Panc1 (cell line): ENCODE measurements around the gene UBA1. TPM values are rescaled to one million over a fixed set of nuclear protein-coding genes. Genes with fewer than 3 reads are reported as not detected.

Experiments used
- ATAC-seq: fragments of 200-7000 bp; cut with Tn5 transposase; 2 replicates; pipeline ENCODE4 v1.9.1; 2020; ENCODE audit warnings: mild to moderate bottlenecking, moderate library complexity
- BruUV-seq: library from RNA; stranded (reverse); fragments of 400-500 nt; replicated peaks from 2 replicates; lab custom pipeline; 2021; lab: Mats Ljungman, UMichigan
- CTCF ChIA-PET: fragments of 300-600 bp; sonication (Branson Sonifier 250); formaldehyde crosslinking; loops from one replicate; lab custom pipeline; 2022; ENCODE audit warnings: antibody characterized with exemption; lab: Charles Lee
- POLR2A ChIA-PET: fragments of 300-600 bp; sonication (Branson Sonifier 250); formaldehyde crosslinking; loops from one replicate; lab custom pipeline; 2022; ENCODE audit warnings: antibody characterized with exemption; lab: Charles Lee
- DNase-seq: peaks from one replicate; pipeline ENCODE4 v3.0.0-alpha.2; 2010; ENCODE audit warnings: low read depth, low spot score
- H3K27ac ChIP-seq: 2 replicates; pipeline ENCODE4 v1.5.1; 2011; ENCODE audit warnings: mild to moderate bottlenecking, low read length, inconsistent platforms
- H3K27me3 ChIP-seq: fragments of 200-500 bp; sonication (Bioruptor generic); 2 replicates; pipeline ENCODE4 v1.6.0; 2014; ENCODE audit warnings: low read length, inconsistent platforms; ENCODE audit not compliant: control insufficient read depth, insufficient read depth
- H3K36me3 ChIP-seq: fragments of 200-500 bp; sonication (Bioruptor generic); 2 replicates; pipeline ENCODE4 v1.5.1; 2014; ENCODE audit warnings: inconsistent platforms, mild to moderate bottlenecking, low read length, moderate library complexity; ENCODE audit not compliant: control insufficient read depth, insufficient read depth
- H3K4me1 ChIP-seq: 2 replicates; pipeline ENCODE4 v1.5.1; 2011; ENCODE audit warnings: inconsistent platforms, mild to moderate bottlenecking, low read length, moderate library complexity; ENCODE audit not compliant: control insufficient read depth, insufficient read depth
- H3K4me3 ChIP-seq, 2 experiments: 2 replicates each; pipeline ENCODE4 v1.5.1; 2011 to 2012; ENCODE audit warnings: low read depth in 2 of 2, low read length in 2 of 2, mild to moderate bottlenecking in 2 of 2, inconsistent platforms in 1 of 2, moderate library complexity in 1 of 2
- H3K9me3 ChIP-seq: fragments of 200-500 bp; sonication (Bioruptor generic); 2 replicates; pipeline ENCODE4 v1.5.1; 2014; ENCODE audit warnings: low read depth, mild to moderate bottlenecking, inconsistent platforms, low read length, moderate library complexity; ENCODE audit not compliant: control insufficient read depth, insufficient read depth
- CTCF ChIP-seq: fragments of 450-650 bp; IDR thresholded peaks from 2 replicates; pipeline ENCODE4 v1.5.1; 2017; ENCODE audit warnings: mild to moderate bottlenecking
- POLR2AphosphoS5 ChIP-seq: IDR thresholded peaks from 2 replicates; pipeline ENCODE4 v1.6.1; 2012; ENCODE audit warnings: mild to moderate bottlenecking, low read depth, low read length, moderate library complexity
- REST ChIP-seq, 2 experiments: IDR thresholded peaks; 2 replicates each; pipeline ENCODE4 v1.6.1; 2011 to 2012; ENCODE audit warnings: low read depth in 2 of 2, control low read depth in 1 of 2, low read length in 1 of 2, mild to moderate bottlenecking in 1 of 2, moderate library complexity in 1 of 2; ENCODE audit not compliant: insufficient read depth in 1 of 2
- SIN3A ChIP-seq: IDR thresholded peaks from 2 replicates; pipeline ENCODE4 v1.6.1; 2012; ENCODE audit warnings: low read depth, mild to moderate bottlenecking, low read length, moderate library complexity, borderline replicate concordance; ENCODE audit not compliant: insufficient read depth
- TCF7L2 ChIP-seq: IDR thresholded peaks from 2 replicates; pipeline ENCODE4 v1.6.1; 2011; ENCODE audit warnings: mild to moderate bottlenecking, low read depth, low read length, inconsistent platforms
- in situ Hi-C: cut with HindIII; loops from 2 replicates; pipeline ENCODE4 v1.10.0; 2016; ENCODE audit warnings: low sequenced_read_pairs, low pct_unique_long_range_greater_than_20kb
- intact Hi-C: fragments of 100-400 bp; cut with micrococcal nuclease; formaldehyde crosslinking; loops from one replicate; pipeline ENCODE4 v1.10.0; 2022; ENCODE audit not compliant: unreplicated experiment
- total RNA-seq: library from RNA; stranded (reverse); gene quantifications from one replicate; pipeline ENCODE4 v1.2.1, GENCODE V29; 2021; ENCODE audit not compliant: unreplicated experiment

The UBA1 gene
- total RNA-seq, 1 experiment from 2014 or later = 302 TPM

DNA sequence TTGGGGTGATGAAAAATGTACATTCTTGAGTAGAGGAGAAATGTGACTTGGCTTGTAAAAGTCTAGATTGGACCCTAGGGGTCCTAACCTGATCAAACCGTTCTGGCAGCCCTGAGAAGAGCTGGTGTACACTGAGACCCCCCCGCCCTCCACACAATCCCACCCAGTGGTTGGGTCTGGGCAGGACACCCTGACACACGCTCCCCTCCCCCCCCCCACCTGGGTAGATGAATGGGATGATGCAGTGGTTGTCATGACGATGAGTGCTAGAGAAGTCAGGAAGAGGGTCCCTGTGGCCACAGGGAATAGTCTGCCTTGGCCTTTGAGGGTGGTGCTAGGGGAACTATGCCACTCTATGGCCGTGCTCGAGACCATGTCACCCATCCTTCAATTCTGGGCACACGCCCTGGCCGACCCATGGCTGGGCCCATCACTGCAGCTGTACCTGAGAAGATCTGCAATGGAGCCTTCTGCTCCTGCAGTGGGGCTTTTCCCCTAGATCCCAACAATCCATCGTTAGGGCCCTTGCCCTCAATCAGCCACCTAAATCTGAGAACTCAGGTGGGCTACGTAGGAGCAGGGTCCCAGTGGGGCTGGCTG, 29.2 kb downstream of the UBA1 start:
- peaks cover 19% of the 10 kb centered on the region for H3K36me3 ChIP-seq
- POLR2A ChIA-PET = no interaction called here
- DNase-seq = no peak
- intact Hi-C loops = no loop called here
- peaks cover 7% of the 10 kb centered on the region; the same call in 1 of the 2 replicates for H3K4me1 ChIP-seq
- no peak for ATAC-seq
- H3K4me3 ChIP-seq = no peak overlapping the region
- no TSS peak for BruUV-seq
- no peaks in the 10 kb centered on the region for H3K9me3 ChIP-seq
- no peaks in the 10 kb centered on the region for H3K27me3 ChIP-seq
- H3K27ac ChIP-seq = no peak overlapping the region
- CTCF ChIA-PET = no interaction called here
- in situ Hi-C loops = no loop called here
- no peak for TF ChIP-seq SIN3A
- no peak for TF ChIP-seq CTCF

GRCh38 chrX:47223476-47224250, 30.0 kb downstream of the UBA1 start:
- POLR2A ChIA-PET = no interaction called here
- DNase-seq (no peak), ATAC-seq (no peak)
- no peak overlapping the region for H3K27ac ChIP-seq
- H3K27me3 ChIP-seq = no peaks in the 10 kb centered on the region
- in situ Hi-C loops = no loop called here
- peaks cover 7% of the 10 kb centered on the region; the same call in 1 of the 2 replicates for H3K4me1 ChIP-seq
- CTCF ChIA-PET = interaction anchor here (0.6 kb wide), 1 partner anchor 61 kb away, joined by 5 read pairs; no protein-coding TSS in a partner anchor
- no peaks in the 10 kb centered on the region for H3K9me3 ChIP-seq
- H3K4me3 ChIP-seq = no peak overlapping the region
- BruUV-seq = no TSS peak
- peaks cover 23% of the 10 kb centered on the region for H3K36me3 ChIP-seq
- intact Hi-C loops = no loop called here
- TF ChIP-seq POLR2AphosphoS5 = no peak
- no peak for TF ChIP-seq SIN3A
- TF ChIP-seq TCF7L2 = no peak
- no peak for TF ChIP-seq CTCF
- TF ChIP-seq REST (IDR thresholded peaks at IDR 0.05; ENCODE audit: insufficient read depth in 1 of 2, low read depth in 2 of 2, low read length in 1 of 2) = no peak
